HL-60 (cell line): Measurements from ENCODE around the gene GORASP1.

Experiments used
- CTCF ChIP-seq: IDR thresholded peaks from one replicate; pipeline ENCODE4 v1.5.1; 2011; ENCODE audit warnings: low read length, control low read depth, inconsistent platforms; ENCODE audit not compliant: insufficient read depth
- POLR2AphosphoS5 ChIP-seq: IDR thresholded peaks from 2 replicates; pipeline ENCODE4 v1.6.1; 2012; ENCODE audit warnings: low read depth
- REST ChIP-seq: IDR thresholded peaks from 2 replicates; pipeline ENCODE4 v1.6.1; 2012; ENCODE audit warnings: low read depth; ENCODE audit not compliant: insufficient replicate concordance
- SPI1 ChIP-seq: IDR thresholded peaks from 2 replicates; pipeline ENCODE4 v1.6.1; 2012; ENCODE audit warnings: low read depth, mild to moderate bottlenecking, borderline replicate concordance

- TF ChIP-seq POLR2AphosphoS5 (no peak), CTCF (no peak), REST (no peak), SPI1 (no peak)
Observed at GRCh38 chr3:39128951-39129350, 21.5 kb upstream of the GORASP1 start.
